Ovary (tissue), 9 donors: ENCODE measurements around the gene PRL. TPM values are rescaled to one million over a fixed set of nuclear protein-coding genes. Genes with fewer than 3 reads are reported as not detected.

Source experiments
- DNase-seq, 5 donors: peaks; one replicate each; pipeline ENCODE4 v3.0.0-alpha.2; 2019 to 2020
- H3K27ac ChIP-seq, 2 donors: fragments of 200-600 bp; one replicate each; pipeline versions ENCODE4 v1.5.1 to v1.8.0; 2019 to 2022
- H3K27me3 ChIP-seq: fragments of 200-600 bp; one replicate; pipeline ENCODE4 v1.8.0; 2022
- H3K36me3 ChIP-seq: fragments of 200-600 bp; sonication (generic); one replicate; pipeline ENCODE4 v1.5.1; 2019
- H3K4me1 ChIP-seq: one replicate; pipeline ENCODE4 v1.8.1; 2013; ENCODE audit warnings: mild to moderate bottlenecking, moderate library complexity; ENCODE audit not compliant: insufficient read depth
- H3K4me3 ChIP-seq: fragments of 200-600 bp; sonication (generic); one replicate; pipeline ENCODE4 v1.5.1; 2017
- H3K9me3 ChIP-seq, 2 donors: fragments of 200-600 bp in 1 of 2; sonication (generic) in 1 of 2; one replicate each; pipeline versions ENCODE4 v1.5.1 to v1.8.1; 2013 to 2019; ENCODE audit warnings: mild to moderate bottlenecking in 1 of 2, moderate library complexity in 1 of 2
- CTCF ChIP-seq, 3 donors: fragments of 450-650 bp in 2 of 3; fragments of 200-600 bp in 1 of 3; IDR thresholded peaks; one replicate each; pipeline versions ENCODE4 v1.5.1 to v1.8.0; 2016 to 2022; ENCODE audit warnings: antibody characterized with exemption in 3 of 3, mild to moderate bottlenecking in 1 of 3
- EP300 ChIP-seq: sonication (generic); formaldehyde crosslinking; IDR thresholded peaks from one replicate; pipeline ENCODE4 v1.6.1; 2017; ENCODE audit warnings: antibody characterized with exemption
- POLR2A ChIP-seq: fragments of 450-650 bp; IDR thresholded peaks from one replicate; pipeline ENCODE4 v1.6.1; 2017; ENCODE audit warnings: antibody characterized with exemption, mild to moderate bottlenecking, moderate library complexity
- WGBS, 3 donors: extraction: QIAGEN DNeasy Blood & Tissue Kit in 1 of 3; methylation state at CpG; one replicate each; pipeline versions ENCODE4 v1.1.5 to v1.1.7; 2013 to 2017; 5-methylcytosine and 5-hydroxymethylcytosine counted together
- intact Hi-C, 4 donors: fragments of 100-400 bp; cut with DNase I; formaldehyde crosslinking; loops; one replicate each; pipeline versions ENCODE4 v1.11.0 to v1.15.1; 2022 to 2023
- polyA plus RNA-seq, 2 donors: library from polyadenylated mRNA; stranded (reverse); fragments of 200-250 nt in 1 of 2; fragments of 350-450 nt in 1 of 2; fragmentation: Illumina TruSeq in 1 of 2; extraction: RNeasy Lipid Tissue Mini Kit (QIAGEN cat#74804) in 1 of 2; gene quantifications; one replicate each; pipeline ENCODE4 v1.2.3, GENCODE V29; 2013 to 2014
- total RNA-seq, 7 donors: library from RNA; depleted of rRNA in 2 of 7; stranded (reverse); fragments of >200 nt in 2 of 7; fragmentation: NEBNext Ultra II Directional in 3 of 7; extraction: Animal tissue kit (Norgen Biotek cat#: 25700) in 3 of 7; gene quantifications; one replicate each; pipeline versions ENCODE4 v1.1.0 to v1.2.4, GENCODE V29; 2016 to 2023
- donor health status: DM: no; HTN: no; CAD: no; lungs with moderate emphysema.
- donor health status: DM: no; HTN: no; CAD: no.
- donor health status: Bipolar disorder and iron deficiency.
- donor health status: DM: yes; HTN: yes; CAD: no.
- donor health status: DM: no; HTN: no; CAD: no.
- donor health status: DM: yes; HTN: yes; CAD: no.

PRL gene
- total and polyA plus RNA-seq, 9 donors = 0.08 to 0.58 (median 0.22) TPM; not detected in 6

- Histone ChIP-seq H3K4me1 (no peaks in the 10 kb centered on the region), H3K27me3 (no peaks in the 10 kb centered on the region), H3K27ac (no peak overlapping the region), H3K36me3 (no peaks in the 10 kb centered on the region), H3K4me3 (no peak overlapping the region), H3K9me3 (no peaks in the 10 kb centered on the region)
- no peak for DNase-seq
- WGBS, 3 donors = 88 to 97% (median 95%) methylated on average over 4 of the region's 4 CpGs
- TF ChIP-seq POLR2A = no peak
- TF ChIP-seq EP300 = no peak
- no peak for TF ChIP-seq CTCF (IDR thresholded peaks at IDR 0.05)
- intact Hi-C loops = no loop called here
Observed at GRCh38 chr6:22247916-22248482, 48.8 kb downstream of the PRL start.

GRCh38 chr6:22240025-22240424 is 56.8 kb downstream of the PRL start:
- Histone ChIP-seq H3K27ac (no peak overlapping the region), H3K9me3 (no peaks in the 10 kb centered on the region), H3K4me1 (no peaks in the 10 kb centered on the region), H3K4me3 (no peak overlapping the region), H3K36me3 (no peaks in the 10 kb centered on the region), H3K27me3 (no peaks in the 10 kb centered on the region)
- DNase-seq = no peak
- intact Hi-C loops = no loop called here
- TF ChIP-seq POLR2A (no peak), CTCF (IDR thresholded peaks at IDR 0.05) (no peak), EP300 (no peak)
- 0 to 2% (median 0%) methylated on average over 1 of the region's 1 CpG for WGBS, 3 donors

GRCh38 chr6:22239261-22239921 is 57.4 kb downstream of the PRL start:
- TF ChIP-seq POLR2A = no peak
- no peak for DNase-seq
- H3K36me3 ChIP-seq = no peaks in the 10 kb centered on the region
- no peak overlapping the region for H3K4me3 ChIP-seq
- no peak overlapping the region for H3K27ac ChIP-seq
- 55 to 59% (median 58%) methylated on average over 4 of the region's 4 CpGs for WGBS, 3 donors
- intact Hi-C loops = no loop called here
- no peaks in the 10 kb centered on the region for H3K27me3 ChIP-seq
- H3K4me1 ChIP-seq = no peaks in the 10 kb centered on the region
- H3K9me3 ChIP-seq = no peaks in the 10 kb centered on the region

- 82 to 84% (median 82%) methylated on average over 4 of the region's 4 CpGs for WGBS, 3 donors
- TF ChIP-seq POLR2A (no peak), CTCF (IDR thresholded peaks at IDR 0.05) (no peak), EP300 (no peak)
Observed at GRCh38 chr6:22238861-22239260, 58.0 kb downstream of the PRL start.

GRCh38 chr6:22237526-22237925 is 59.3 kb downstream of the PRL start:
- no peak overlapping the region for H3K27ac ChIP-seq
- H3K9me3 ChIP-seq = no peaks in the 10 kb centered on the region
- DNase-seq = no peak
- whole genome bisulfite sequencing, 3 donors = 0% methylated on average over 1 of the region's 1 CpG
- TF ChIP-seq EP300 = no peak
- no peak for TF ChIP-seq CTCF (IDR thresholded peaks at IDR 0.05)
- TF ChIP-seq POLR2A = no peak
- no peaks in the 10 kb centered on the region for H3K36me3 ChIP-seq
- intact Hi-C loops = no loop called here
- H3K4me1 ChIP-seq = no peaks in the 10 kb centered on the region
- no peaks in the 10 kb centered on the region for H3K27me3 ChIP-seq
- H3K4me3 ChIP-seq = no peak overlapping the region

More at GRCh38 chr6:22238861-22239260, 58.0 kb downstream of the PRL start:
- H3K27ac ChIP-seq = no peak overlapping the region
- no peaks in the 10 kb centered on the region for H3K9me3 ChIP-seq
- no peaks in the 10 kb centered on the region for H3K27me3 ChIP-seq
- H3K36me3 ChIP-seq = no peaks in the 10 kb centered on the region
- intact Hi-C loops = no loop called here
- H3K4me3 ChIP-seq = no peak overlapping the region
- no peak for DNase-seq
- no peaks in the 10 kb centered on the region for H3K4me1 ChIP-seq
